ENCODE measurements around the gene SH3PXD2A. TPM values are rescaled to one million over a fixed set of nuclear protein-coding genes. Genes with fewer than 3 reads are reported as not detected.

SH3PXD2A gene
- polyA plus RNA-seq, 1 experiment = 50.2 TPM

DNA sequence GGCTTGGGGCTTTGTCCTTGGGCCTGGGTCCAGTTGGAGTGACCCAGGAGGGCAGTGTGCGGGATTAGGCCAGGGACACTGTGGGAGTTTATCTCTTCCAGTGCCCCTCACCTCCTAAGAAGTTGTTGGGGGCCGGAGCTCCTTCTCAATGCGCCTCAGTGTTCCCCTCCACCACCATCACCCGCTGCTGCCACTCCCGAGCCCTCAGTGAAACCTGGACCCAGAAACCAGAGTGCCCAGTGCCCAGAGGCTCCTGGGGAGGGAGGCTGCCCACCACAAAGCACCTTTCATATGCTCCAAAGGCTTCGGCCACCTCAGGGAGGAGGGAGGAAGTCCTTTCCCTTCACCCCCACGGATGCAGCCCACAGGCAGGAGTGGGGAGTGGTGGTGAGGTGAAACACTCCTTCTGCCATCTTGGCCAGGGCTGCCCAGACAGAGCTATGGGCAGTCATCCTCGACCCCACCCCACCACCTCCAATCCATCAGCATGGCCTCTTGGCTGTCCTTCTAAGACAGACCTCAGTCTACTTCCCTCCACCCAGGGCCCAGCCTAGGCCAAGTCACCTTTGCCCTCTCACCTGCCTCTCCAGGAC, 99.0 kb downstream of the SH3PXD2A start:
- ChIA-PET CTCF (interaction anchor here (1.3 kb wide), 2 partner anchors 102 to 129 kb away, joined by 3 read pairs; no protein-coding TSS in a partner anchor), POLR2A (no interaction called here)
- Histone ChIP-seq H3K27me3 (ENCODE audit: control insufficient read depth, insufficient read depth, low read length) (no peaks in the 10 kb centered on the region), H3K36me3 (ENCODE audit: control insufficient read depth, insufficient read depth, low read length) (no peaks in the 10 kb centered on the region), H3K4me3 (ENCODE audit: low read depth, low read length) (no peak overlapping the region)
- no peak for DNase-seq (ENCODE audit: low read depth)
- TF ChIP-seq, protein P1, sequence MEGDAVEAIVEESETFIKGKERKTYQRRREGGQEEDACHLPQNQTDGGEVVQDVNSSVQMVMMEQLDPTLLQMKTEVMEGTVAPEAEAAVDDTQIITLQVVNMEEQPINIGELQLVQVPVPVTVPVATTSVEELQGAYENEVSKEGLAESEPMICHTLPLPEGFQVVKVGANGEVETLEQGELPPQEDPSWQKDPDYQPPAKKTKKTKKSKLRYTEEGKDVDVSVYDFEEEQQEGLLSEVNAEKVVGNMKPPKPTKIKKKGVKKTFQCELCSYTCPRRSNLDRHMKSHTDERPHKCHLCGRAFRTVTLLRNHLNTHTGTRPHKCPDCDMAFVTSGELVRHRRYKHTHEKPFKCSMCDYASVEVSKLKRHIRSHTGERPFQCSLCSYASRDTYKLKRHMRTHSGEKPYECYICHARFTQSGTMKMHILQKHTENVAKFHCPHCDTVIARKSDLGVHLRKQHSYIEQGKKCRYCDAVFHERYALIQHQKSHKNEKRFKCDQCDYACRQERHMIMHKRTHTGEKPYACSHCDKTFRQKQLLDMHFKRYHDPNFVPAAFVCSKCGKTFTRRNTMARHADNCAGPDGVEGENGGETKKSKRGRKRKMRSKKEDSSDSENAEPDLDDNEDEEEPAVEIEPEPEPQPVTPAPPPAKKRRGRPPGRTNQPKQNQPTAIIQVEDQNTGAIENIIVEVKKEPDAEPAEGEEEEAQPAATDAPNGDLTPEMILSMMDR (IDR thresholded peaks at IDR 0.05; ENCODE audit: insufficient read depth, low read depth, low read length) = no peak

- Histone ChIP-seq H3K4me3 (ENCODE audit: low read depth, low read length) (no peak overlapping the region), H3K27me3 (ENCODE audit: control insufficient read depth, insufficient read depth, low read length) (no peaks in the 10 kb centered on the region), H3K36me3 (ENCODE audit: control insufficient read depth, insufficient read depth, low read length) (no peaks in the 10 kb centered on the region)
- TF ChIP-seq, protein P1 (IDR thresholded peaks at IDR 0.05; ENCODE audit: insufficient read depth, low read depth, low read length) = peak; percentile 76
- ChIA-PET CTCF (interaction anchor here (0.9 to 1.6 kb wide), 6 partner anchors 11 to 91 kb away, joined by 3 to 4 read pairs (median 3); no protein-coding TSS in a partner anchor), POLR2A (no interaction called here)
- no peak for DNase-seq (ENCODE audit: low read depth)
These were observed 102.6 kb downstream of the SH3PXD2A start for GRCh38 chr10:103752680-103753248.

GRCh38 chr10:103751667-103752290, 103.6 kb downstream of the SH3PXD2A start:
- ChIA-PET CTCF (interaction anchor here (1.2 to 1.6 kb wide), 3 partner anchors 18 to 30 kb away, joined by 3 to 4 read pairs (median 3); no protein-coding TSS in a partner anchor), POLR2A (no interaction called here)
- no peaks in the 10 kb centered on the region for H3K36me3 ChIP-seq (ENCODE audit: control insufficient read depth, insufficient read depth, low read length)
- TF ChIP-seq, protein P1 (IDR thresholded peaks at IDR 0.05; ENCODE audit: insufficient read depth, low read depth, low read length) = no peak
- no peaks in the 10 kb centered on the region for H3K27me3 ChIP-seq (ENCODE audit: control insufficient read depth, insufficient read depth, low read length)
- no peak for DNase-seq (ENCODE audit: low read depth)
- H3K4me3 ChIP-seq (ENCODE audit: low read depth, low read length) = no peak overlapping the region

DNA sequence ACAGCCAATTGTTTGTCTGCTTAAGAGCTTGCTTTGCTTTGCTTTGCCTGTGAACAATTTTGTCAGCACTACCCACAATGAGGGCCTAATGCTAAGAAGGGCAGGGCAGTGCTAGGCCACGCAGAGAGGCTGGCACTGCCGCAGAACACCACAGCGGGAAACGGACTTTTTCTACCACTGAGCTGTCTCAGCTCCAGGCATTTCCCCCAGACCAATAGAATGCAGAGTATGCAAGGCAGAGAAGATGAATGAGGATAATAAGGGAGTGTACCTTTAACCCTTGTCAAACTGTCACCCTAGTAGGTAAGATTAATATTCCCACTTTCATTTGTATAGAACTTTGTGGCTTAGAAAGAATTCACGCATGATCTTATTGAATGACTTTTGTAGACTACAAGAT, 104.5 kb downstream of the SH3PXD2A start:
- Histone ChIP-seq H3K4me3 (ENCODE audit: low read depth, low read length) (no peak overlapping the region), H3K27me3 (ENCODE audit: control insufficient read depth, insufficient read depth, low read length) (no peaks in the 10 kb centered on the region), H3K36me3 (ENCODE audit: control insufficient read depth, insufficient read depth, low read length) (no peaks in the 10 kb centered on the region)
- no peak for DNase-seq (ENCODE audit: low read depth)
- ChIA-PET POLR2A (no interaction called here), CTCF (interaction anchor here (1.2 to 1.5 kb wide), 2 partner anchors 15 to 17 kb away, joined by 4 read pairs; no protein-coding TSS in a partner anchor)
- TF ChIP-seq, protein P1 (IDR thresholded peaks at IDR 0.05; ENCODE audit: insufficient read depth, low read depth, low read length) = no peak

DNA sequence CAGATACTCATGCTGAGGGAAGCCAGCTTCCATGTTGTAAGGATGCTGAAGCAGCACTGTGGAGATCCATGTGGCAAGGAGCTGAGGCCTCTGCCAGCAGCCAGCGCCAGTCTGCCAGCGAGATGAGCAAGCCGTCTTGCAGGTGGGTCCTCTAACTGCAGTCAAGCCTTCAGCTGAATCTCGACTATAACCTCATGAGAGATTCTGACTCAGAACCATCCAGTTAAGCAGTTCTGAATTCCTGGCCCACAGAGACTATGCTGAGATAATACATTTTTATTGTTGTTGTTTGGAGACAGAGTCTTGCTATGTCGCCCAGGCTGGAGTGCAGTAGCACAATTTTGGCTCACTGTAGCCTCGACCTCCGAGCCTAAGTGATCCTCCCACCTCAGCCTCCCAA, 105.6 kb downstream of the SH3PXD2A start:
- Histone ChIP-seq H3K27me3 (ENCODE audit: control insufficient read depth, insufficient read depth, low read length) (no peaks in the 10 kb centered on the region), H3K36me3 (ENCODE audit: control insufficient read depth, insufficient read depth, low read length) (no peaks in the 10 kb centered on the region), H3K4me3 (ENCODE audit: low read depth, low read length) (no peak overlapping the region)
- CTCF ChIA-PET = interaction anchor here (1.2 to 1.5 kb wide), 3 partner anchors 10 to 98 kb away, joined by 3 to 4 read pairs (median 3); no protein-coding TSS in a partner anchor
- POLR2A ChIA-PET = no interaction called here
- DNase-seq (ENCODE audit: low read depth) = no peak
- TF ChIP-seq, protein P1 (IDR thresholded peaks at IDR 0.05; ENCODE audit: insufficient read depth, low read depth, low read length) = no peak

Data from BJ (cell line).